Spinal cord (tissue), 10 donors: ENCODE measurements around the gene PICK1. TPM values are rescaled to one million over a fixed set of nuclear protein-coding genes. Genes with fewer than 3 reads are reported as not detected.

Experiments used
- DNase-seq, 6 donors: peaks; one replicate each; pipeline versions ENCODE4 v3.0.0 to v3.0.0-alpha.2; 2013 to 2015; ENCODE audit warnings: low spot score in 6 of 6, low read depth in 4 of 6
- H3K27ac ChIP-seq: one replicate; pipeline ENCODE4 v1.5.1; 2013; ENCODE audit warnings: low read depth, low read length, control low read depth
- H3K27me3 ChIP-seq: one replicate; pipeline ENCODE4 v1.6.1; 2013; ENCODE audit warnings: low read length; ENCODE audit not compliant: control insufficient read depth, insufficient read depth
- H3K36me3 ChIP-seq: one replicate; pipeline ENCODE4 v1.6.1; 2013; ENCODE audit warnings: low read length; ENCODE audit not compliant: control insufficient read depth, insufficient read depth
- H3K4me1 ChIP-seq: one replicate; pipeline ENCODE4 v1.6.1; 2013; ENCODE audit warnings: low read length; ENCODE audit not compliant: control insufficient read depth, insufficient read depth
- H3K4me3 ChIP-seq: one replicate; pipeline ENCODE4 v1.5.1; 2013; ENCODE audit warnings: low read depth, low read length, control low read depth
- H3K9me3 ChIP-seq: one replicate; pipeline ENCODE4 v1.6.1; 2013; ENCODE audit warnings: low read length; ENCODE audit not compliant: control insufficient read depth, insufficient read depth
- WGBS: methylation state at CpG from one replicate; pipeline ENCODE4 v1.1.5; 2013; ENCODE audit warnings: missing lambda C conversion rate; ENCODE audit not compliant: insufficient coverage; 5-methylcytosine and 5-hydroxymethylcytosine counted together
- polyA plus RNA-seq, 2 donors: library from polyadenylated mRNA; unstranded; fragments of 120-200 nt; gene quantifications; one replicate each; pipeline ENCODE4 v1.2.1, GENCODE V29; 2013; ENCODE audit not compliant: insufficient read length in 2 of 2
- total RNA-seq, 2 donors: library from RNA; depleted of rRNA in 1 of 2; stranded (reverse); fragments of 120-200 nt in 1 of 2; fragments of >200 nt in 1 of 2; gene quantifications; one replicate each; pipeline versions ENCODE4 v1.2.3 to v1.2.4, GENCODE V29; 2013 to 2014
- donor health status: healthy.

PICK1 gene
- total and polyA plus RNA-seq, 4 donors: 21.7 to 48.6 (median 34.9) TPM

DNA sequence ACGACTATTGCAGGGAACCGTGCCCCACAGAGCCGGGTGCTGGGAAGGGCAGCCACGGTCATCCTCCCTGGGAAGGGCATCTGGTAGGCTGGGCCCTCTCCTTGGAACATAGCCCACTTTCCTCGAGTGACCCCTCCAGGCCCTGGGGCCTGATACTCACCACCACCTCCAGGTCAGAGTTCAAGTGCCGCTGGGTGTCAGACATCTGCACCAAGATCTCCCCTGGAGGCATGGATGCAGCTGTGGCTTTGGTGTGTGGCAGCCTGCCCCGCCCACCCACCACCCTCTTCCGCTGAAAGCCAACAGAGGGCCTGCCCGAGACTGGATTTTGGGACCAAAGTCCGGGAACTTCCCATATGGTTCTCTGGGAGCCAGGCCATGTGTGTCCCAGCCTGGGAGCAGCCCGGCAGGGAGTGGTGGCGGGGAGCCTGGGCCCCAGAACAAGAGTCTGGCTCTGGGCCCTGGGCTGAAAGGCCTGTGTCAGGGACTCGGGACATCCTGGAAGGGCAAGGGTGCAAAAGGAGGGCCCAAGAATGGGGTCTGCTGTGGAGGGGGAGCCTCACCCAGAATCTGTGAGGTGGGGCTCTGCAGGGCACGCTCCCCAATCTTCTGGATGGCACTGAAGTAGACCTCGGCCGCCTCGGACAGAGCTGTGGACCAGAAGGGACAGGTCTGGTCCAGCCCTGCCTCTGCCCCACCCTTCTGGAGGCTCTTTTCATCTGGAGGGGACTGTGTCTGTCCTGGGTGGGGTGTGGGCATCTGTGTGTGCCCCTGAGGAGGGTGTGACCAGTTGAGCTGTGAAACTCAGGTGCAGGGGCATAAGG is 50.7 kb downstream of the PICK1 start:
- H3K27ac ChIP-seq: no peak overlapping the region
- H3K4me3 ChIP-seq: no peak overlapping the region
- H3K36me3 ChIP-seq: peaks cover 43% of the 10 kb centered on the region
- WGBS: 66% methylated on average over 16 of the region's 17 CpGs
- no peak for DNase-seq
- H3K9me3 ChIP-seq: no peaks in the 10 kb centered on the region
- no peaks in the 10 kb centered on the region for H3K27me3 ChIP-seq
- peaks cover 16% of the 10 kb centered on the region for H3K4me1 ChIP-seq

DNA sequence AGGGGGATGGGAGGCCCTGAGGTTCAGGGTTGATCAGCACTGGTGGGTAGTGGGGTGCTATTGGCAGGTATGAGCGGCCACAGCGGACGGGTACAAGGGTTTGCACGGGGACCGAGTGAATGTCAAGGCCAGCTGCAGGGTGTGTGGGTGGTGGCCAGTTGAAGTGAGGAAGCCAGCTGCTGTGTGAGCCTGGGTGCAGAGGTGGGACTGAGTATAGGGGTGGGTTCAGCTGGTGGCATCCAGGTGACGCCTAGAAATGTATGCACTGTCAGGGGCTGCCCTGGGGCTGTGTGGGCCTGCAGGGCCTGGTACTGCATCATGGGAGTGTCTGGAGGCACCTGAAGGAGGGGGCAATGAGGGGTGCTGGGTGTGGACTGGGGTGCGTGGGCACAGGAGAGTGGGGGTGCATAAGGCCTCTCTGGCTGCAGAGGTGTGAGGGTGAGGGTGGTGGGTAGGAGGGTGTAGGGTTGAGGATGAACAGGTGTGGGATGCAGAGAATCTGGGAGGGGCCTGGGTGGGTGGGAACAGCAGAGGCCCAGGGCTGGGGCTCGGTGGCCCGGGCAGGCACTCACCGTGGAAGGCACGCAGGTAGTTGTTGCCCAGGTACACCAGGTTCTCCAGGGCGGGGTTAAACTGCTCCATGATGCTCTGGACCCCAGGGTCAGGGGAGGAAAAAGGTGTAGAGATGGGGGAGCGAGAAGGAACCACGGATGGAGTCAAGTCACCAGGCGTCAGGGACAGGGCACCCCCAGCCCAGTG is 51.5 kb downstream of the PICK1 start:
- Histone ChIP-seq H3K9me3 (no peaks in the 10 kb centered on the region), H3K4me1 (peaks cover 22% of the 10 kb centered on the region), H3K27me3 (no peaks in the 10 kb centered on the region), H3K27ac (no peak overlapping the region), H3K36me3 (peaks cover 50% of the 10 kb centered on the region), H3K4me3 (no peak overlapping the region)
- WGBS: 90% methylated on average over 12 of the region's 15 CpGs
- DNase-seq: no peak

DNA sequence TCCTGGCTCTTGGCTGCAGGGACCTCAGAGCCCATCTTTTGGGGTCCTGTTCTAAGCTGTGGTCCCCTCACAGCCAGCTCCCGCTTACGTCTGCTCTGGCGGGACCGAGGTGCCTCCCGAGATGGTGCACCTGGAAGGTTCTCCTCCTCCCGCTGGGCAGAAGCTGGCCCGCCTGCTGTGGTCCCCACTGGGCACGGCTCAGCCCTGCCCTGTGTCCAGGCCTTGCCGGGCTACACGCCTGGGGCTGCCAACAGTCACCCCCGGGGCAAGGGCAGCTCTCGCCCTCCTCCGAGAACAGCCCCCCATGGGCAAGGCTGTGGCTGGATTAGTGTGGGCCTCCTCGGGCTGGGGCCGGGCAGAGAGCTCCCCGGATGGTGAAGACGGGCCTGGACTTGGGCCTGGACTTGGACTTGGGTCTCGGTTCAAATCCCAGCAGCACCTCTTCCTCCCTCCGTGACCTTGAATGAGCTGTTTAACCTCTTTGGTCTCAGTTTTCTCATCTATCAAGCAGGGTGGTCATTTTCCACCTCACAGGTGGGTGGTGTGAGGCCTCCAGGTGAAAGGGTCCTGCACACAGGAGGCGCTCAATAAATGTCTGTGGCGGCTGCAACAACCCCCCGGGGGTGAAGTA is 52.3 kb downstream of the PICK1 start:
- Histone ChIP-seq H3K27ac (no peak overlapping the region), H3K27me3 (no peaks in the 10 kb centered on the region), H3K9me3 (no peaks in the 10 kb centered on the region), H3K36me3 (peaks cover 50% of the 10 kb centered on the region), H3K4me1 (peaks cover 30% of the 10 kb centered on the region), H3K4me3 (no peak overlapping the region)
- peak in 1 of 6 donors; percentile 30 for DNase-seq
- 88% methylated on average over 21 of the region's 22 CpGs for WGBS

DNA sequence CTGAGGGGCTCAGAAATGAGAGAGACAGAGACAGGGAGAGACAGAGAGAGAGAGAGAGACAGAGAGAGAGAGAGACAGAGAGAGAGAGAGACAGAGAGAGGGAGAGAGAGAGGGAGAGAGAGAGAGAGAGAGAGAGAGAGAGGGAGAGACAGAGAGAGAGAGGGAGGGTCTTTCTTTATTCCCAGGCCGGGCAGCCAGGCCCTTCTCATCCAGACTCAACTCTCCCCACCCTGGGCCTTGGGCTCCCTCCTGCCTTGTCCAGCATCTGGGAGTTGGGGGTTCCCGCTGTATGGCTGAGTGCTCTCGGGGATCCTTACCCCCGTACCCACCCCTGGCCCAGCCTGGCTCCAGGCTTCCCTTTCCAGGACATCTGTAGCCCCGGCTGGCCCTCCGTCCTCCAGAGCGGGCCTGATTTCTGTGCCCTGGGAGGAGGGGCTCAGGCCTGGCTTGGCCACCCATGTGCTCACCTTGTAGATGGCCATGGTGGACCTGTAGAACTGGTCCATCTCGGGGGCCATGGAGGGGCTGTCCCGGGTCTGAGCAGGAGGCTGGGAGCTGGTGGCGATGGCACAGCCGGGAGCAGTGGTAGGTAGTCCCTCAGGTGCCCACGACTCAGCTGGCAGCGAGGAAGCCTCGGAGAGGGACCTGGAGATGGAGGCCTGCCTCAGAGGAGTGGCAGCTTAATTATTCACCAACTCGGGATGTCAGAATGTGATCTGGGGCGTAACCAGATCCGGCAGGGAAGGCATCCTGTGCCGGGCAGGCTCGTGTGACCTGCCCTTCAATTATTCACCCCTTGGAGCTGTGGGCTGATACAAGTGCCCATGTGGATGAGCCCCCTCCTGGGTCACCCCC is 53.0 kb downstream of the PICK1 start, which contains the start of gene BAIAP2L2:
BAIAP2L2 (minus strand) TSS at position 677 of the 855 bp plus-strand sequence; CDS start at position 518, 159 bp downstream.
- Histone ChIP-seq H3K36me3 (peaks cover 54% of the 10 kb centered on the region), H3K27me3 (no peaks in the 10 kb centered on the region), H3K9me3 (no peaks in the 10 kb centered on the region), H3K27ac (no peak within 1 kb of the TSS), H3K4me3 (no peak within 1 kb of the TSS), H3K4me1 (peaks cover 37% of the 10 kb centered on the region)
- DNase-seq: no peak
- WGBS: 66% methylated on average over 18 of the region's 19 CpGs

DNA sequence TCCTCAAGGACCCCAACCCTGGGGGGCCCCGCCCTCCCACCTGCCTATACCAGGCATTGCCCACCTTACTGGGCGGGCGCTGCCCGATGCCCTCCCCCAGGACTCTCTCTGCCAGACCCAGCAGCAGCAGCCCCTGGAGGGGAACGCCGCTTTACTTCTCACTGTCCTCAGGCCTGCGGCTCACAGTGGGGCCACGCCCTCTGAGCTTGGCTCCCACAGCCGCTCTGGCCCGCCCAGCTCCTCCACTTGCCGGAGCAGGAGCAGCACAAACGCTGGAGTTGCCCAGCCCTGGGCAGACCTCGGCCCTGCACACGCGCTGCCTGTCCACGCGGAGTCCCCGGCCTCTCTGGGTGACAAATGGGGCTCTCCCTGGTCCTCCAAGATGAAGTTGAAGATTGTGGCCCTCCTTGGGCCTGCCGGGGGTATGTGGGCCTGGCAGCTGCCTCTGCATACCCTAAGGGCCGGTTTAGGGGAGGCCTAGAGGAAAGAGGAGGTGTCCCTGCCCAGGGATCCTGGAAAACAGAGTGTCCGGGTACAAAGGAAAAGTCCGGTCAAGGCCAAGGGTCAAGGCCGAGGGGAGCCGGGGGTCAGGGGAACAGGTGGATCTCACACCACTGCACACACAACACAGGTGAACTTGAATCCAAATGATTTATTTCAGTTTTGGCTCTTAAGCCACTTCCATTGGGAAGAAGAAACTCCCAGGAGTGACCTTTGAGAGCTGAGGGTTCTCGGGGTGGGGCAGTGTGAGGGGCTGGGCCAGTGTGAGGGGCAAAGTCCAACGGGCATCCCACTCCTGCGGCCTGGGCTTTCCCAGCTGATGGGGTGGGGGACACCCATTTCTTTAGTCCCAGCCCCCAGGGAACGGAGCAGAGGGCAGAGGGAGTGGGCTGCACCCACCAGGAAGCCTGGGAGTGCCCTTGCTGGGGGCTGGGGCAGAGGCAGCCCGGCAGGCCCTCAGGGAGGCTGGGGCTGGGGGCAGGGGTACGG is 54.0 kb downstream of the PICK1 start:
- Histone ChIP-seq H3K4me1 (peaks cover 42% of the 10 kb centered on the region), H3K27ac (no peak overlapping the region), H3K9me3 (no peaks in the 10 kb centered on the region), H3K36me3 (peaks cover 60% of the 10 kb centered on the region), H3K4me3 (no peak overlapping the region), H3K27me3 (no peaks in the 10 kb centered on the region)
- DNase-seq: no peak
- 69% methylated on average over 27 of the region's 30 CpGs for WGBS

DNA sequence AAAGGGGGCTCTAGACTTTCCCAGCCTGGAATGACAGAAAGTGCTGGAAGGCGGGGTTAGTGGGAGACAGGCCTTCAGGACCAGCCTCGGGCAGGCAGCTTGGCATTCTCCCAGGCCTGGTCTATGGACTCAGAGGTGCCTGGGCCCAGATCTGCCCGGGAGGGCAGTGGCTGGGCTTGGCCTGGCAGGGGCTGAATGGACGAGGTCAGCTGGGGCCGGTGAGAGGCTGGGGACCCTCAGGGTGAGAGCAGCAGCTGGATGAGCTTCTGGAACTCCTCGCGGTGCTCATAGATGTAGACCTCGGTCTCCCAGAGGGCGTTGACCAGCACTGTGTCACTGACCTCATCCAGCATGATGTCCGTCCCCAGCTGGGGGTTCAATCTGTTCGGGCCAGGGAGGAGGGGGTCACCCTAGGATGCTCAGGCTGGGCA is 54.7 kb downstream of the PICK1 start:
- Histone ChIP-seq H3K4me3 (no peak overlapping the region), H3K9me3 (no peaks in the 10 kb centered on the region), H3K36me3 (peaks cover 60% of the 10 kb centered on the region), H3K27me3 (no peaks in the 10 kb centered on the region), H3K27ac (no peak overlapping the region), H3K4me1 (peaks cover 42% of the 10 kb centered on the region)
- no peak for DNase-seq
- WGBS: 80% methylated on average over 11 of the region's 11 CpGs

DNA sequence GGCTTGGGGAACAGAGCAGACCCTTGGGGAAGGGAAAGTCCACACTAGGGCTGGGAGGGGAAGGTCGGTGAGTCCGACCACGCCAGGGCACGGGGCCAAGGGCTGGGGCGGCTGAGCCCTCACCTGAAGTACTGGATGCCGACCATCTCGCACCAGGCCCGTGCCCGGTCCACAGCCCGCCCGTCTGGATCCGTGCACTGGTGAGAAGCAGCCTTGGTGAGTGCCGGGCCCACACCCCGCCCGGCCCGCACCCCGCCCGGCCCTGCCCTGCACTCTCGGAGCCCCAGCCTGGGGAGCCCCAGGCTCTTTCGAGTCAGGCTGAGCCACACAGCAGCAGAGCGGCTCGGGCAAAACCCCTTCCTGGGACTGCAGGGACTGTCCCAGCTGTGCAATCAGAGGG is 55.2 kb downstream of the PICK1 start:
- no peak for DNase-seq
- Histone ChIP-seq H3K27me3 (no peaks in the 10 kb centered on the region), H3K4me1 (peaks cover 42% of the 10 kb centered on the region), H3K27ac (no peak overlapping the region), H3K9me3 (no peaks in the 10 kb centered on the region), H3K36me3 (peaks cover 57% of the 10 kb centered on the region), H3K4me3 (no peak overlapping the region)
- 94% methylated on average over 19 of the region's 22 CpGs for WGBS
